ENCODE measurements around the gene TSEN54. TPM values are rescaled to one million over a fixed set of nuclear protein-coding genes. Genes with fewer than 3 reads are reported as not detected.

The TSEN54 gene
- total RNA-seq, 4 donors from 2014 or later, result 9.4 to 33.3 (median 14.9) TPM

DNA sequence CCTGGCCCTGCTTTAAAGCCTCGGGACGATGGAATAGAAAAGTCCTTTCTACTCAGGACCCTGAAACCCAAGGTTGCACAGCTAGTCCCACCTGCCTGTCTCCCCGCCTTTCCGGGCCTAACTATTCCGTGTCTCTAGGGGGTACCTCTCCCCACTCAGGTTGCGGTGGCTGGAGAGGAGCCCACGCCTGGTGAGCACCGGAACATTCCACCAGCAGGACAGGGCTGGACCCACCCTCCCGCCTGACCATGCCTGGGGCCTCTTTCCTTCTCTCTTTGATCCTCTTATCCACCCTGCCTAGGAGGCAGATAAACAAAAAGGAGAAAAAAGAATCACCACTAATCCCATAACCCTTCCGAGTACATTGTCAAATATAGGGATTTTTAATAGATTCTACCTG is 20.0 kb downstream of the TSEN54 start:
- no peak for ATAC-seq (ENCODE audit: low FRiP score)

DNA sequence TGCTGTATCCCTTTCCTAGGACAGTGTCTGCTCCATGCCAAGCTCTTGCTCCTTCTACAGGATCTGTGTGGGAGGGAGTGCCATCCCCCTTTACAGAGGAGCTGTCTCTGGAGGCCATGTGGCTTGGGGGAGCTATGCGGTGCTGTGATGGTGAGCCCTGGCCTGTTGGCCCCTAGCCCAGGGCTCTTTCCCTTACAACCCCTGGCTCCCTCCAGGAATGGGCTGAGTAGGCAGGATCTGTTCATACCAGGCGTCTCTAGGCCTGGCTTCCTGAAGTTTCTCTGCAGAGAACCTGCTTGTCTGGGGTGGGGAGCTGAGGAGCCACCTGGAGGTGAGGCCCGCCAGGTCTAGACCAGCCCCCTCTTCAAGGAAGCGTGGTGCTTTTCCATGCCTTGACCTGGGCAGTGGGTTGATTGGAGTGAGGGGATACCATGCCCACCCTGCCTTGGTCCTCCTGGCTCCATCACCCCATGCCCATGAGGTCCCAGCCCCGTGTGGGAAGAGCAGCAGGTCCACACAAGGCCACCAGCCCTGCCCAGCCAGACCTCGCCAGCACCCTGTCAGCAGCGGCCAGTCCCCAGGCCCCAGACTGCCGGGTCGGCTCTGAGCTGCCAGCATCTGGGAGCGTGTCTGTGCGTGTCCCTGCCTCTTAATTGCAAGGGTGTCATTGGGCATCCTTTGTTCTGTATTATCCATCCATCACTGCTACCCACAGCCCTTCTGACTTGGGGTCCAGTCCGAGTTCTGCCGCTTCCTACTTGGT is 23.8 kb downstream of the TSEN54 start:
- DNase-seq (ENCODE audit: low spot score) (no peak), ATAC-seq (ENCODE audit: low FRiP score) (no peak)
- TF ChIP-seq, protein P1, sequence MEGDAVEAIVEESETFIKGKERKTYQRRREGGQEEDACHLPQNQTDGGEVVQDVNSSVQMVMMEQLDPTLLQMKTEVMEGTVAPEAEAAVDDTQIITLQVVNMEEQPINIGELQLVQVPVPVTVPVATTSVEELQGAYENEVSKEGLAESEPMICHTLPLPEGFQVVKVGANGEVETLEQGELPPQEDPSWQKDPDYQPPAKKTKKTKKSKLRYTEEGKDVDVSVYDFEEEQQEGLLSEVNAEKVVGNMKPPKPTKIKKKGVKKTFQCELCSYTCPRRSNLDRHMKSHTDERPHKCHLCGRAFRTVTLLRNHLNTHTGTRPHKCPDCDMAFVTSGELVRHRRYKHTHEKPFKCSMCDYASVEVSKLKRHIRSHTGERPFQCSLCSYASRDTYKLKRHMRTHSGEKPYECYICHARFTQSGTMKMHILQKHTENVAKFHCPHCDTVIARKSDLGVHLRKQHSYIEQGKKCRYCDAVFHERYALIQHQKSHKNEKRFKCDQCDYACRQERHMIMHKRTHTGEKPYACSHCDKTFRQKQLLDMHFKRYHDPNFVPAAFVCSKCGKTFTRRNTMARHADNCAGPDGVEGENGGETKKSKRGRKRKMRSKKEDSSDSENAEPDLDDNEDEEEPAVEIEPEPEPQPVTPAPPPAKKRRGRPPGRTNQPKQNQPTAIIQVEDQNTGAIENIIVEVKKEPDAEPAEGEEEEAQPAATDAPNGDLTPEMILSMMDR (IDR thresholded peaks at IDR 0.05), result no peak

More for the DNA sequence above, 20.0 kb downstream of the TSEN54 start:
- DNase-seq (ENCODE audit: low spot score), result no peak
- TF ChIP-seq, protein P1 (IDR thresholded peaks at IDR 0.05), result no peak

DNA sequence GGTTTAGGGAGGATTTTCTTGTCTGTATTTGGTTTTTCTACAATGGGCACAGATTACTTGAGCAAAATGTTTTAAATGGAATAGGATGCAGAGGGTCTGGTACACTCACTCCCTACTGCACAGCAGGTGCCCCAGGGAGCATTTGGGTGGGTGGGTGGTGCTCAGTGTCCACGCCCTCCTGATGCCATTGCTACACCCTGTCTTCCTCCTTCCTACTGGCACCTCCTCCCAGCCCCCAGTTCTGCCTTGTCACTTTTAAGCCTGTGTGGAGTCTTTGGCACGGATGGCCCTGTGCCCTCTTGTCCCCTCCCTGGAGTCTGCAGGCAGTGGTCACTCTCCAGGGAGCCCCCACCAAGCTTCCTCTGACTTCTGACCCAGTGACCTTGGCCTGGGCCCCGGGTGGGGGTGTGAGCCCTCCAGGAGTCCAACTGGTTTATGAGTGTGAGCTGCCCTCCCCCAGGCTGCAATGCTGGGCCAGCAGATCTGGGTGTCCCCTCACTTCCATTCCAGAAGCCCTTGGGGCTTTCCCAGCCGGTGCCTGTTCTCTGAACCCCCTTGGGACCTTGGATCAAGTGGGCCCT is 24.7 kb downstream of the TSEN54 start:
- DNase-seq (ENCODE audit: low spot score) (no peak), ATAC-seq (ENCODE audit: low FRiP score) (no peak)
- TF ChIP-seq, protein P1 (IDR thresholded peaks at IDR 0.05), result no peak

DNA sequence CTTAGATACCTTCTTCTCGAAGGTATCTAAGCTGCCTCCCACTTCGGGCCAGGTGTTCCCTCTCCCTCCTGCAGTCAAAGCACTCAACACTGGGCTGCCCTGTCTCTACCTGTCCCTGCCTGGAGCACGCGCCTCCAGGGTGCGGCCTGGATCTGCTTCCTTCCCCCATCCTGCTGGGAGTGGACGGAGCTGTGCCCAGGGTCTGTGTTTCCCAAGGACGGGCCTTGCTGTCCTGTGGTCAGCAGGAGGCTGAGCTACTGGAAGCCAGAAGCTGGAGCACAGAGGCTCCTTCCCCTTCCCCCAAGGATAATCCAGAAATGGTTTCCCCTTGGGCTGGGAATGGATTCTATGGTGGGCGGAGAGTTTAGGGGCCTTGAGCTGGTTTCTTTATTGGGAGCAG is 25.9 kb downstream of the TSEN54 start:
- TF ChIP-seq, protein P1 (IDR thresholded peaks at IDR 0.05), result no peak
- DNase-seq (ENCODE audit: low spot score), result no peak
- no peak for ATAC-seq (ENCODE audit: low FRiP score)

DNA sequence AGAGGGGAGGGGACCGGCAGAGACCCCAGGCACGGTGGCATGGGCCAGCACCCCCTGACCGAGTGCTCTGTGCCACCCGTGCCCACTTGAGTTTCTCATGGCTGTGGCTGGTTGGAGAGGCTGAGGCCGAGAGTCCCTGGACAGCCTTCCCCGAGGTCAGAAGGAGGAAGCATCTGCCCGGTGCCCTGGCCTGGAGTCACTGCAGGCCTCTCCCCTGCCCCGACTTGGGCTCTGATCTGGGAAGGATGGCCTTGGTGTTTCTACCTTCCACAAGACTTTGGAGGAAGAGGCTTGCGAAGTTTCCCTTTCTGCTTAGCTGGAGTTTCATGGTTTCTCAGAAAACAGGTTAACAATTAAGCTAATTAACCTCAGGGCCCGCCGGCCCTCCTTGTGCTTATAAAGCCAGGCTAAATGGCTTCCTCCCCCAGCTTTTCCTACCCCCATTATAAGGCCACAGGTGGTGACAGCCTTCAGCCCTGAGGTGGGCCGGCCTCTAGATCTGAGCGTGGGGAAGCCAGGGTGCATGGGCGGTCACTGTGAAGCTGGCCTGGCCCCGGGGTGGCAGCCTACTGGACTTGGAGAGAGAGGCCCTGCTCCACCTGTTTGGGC is 26.5 kb downstream of the TSEN54 start:
- DNase-seq (ENCODE audit: low spot score) (no peak), ATAC-seq (ENCODE audit: low FRiP score) (no peak)
- TF ChIP-seq, protein P1 (IDR thresholded peaks at IDR 0.05), result no peak

DNA sequence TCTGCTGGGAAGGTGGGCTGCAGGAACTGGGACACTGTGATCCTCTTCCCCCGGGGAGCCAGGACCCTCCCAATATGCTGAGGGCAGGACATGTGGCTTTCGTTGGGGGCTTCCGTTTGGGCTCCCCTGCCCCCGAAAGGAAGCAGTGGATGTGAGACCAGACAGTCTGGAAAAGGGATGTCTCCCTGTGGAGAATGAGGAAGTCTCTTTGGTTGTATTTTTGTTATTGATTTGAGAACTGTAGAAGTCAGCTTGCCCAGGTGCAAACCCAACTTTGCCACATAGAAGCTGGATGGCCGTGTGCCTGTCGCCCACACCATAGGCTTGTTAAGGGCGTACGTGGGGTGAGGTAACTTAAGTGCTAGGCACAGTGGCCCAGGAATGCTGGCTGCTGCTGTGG is 27.9 kb downstream of the TSEN54 start:
- no peak for ATAC-seq (ENCODE audit: low FRiP score)
- no peak for DNase-seq (ENCODE audit: low spot score)
- TF ChIP-seq, protein P1 (IDR thresholded peaks at IDR 0.05), result no peak
